SK-N-SH treated with all-trans-retinoic acid at 6 μM for 48 hours (cell line): Measurements from ENCODE around the gene IGFBP3.

Experiments used
- ARNTL ChIP-seq: fragments of 450-650 bp; formaldehyde crosslinking; IDR thresholded peaks from 2 replicates; pipeline ENCODE4 v1.5.0; 2020; ENCODE audit warnings: low read depth, mild to moderate bottlenecking, moderate library complexity, borderline replicate concordance
- GLIS3 ChIP-seq: fragments of 250-450 bp; sonication (Bioruptor Pico); IDR thresholded peaks from 2 replicates; pipeline ENCODE4 v1.5.0; 2020; ENCODE audit warnings: mild to moderate bottlenecking, moderate library complexity
- ISL1 ChIP-seq: fragments of 250-450 bp; sonication (Bioruptor Pico); IDR thresholded peaks from 2 replicates; pipeline ENCODE4 v2.1.2; 2022; ENCODE audit warnings: mild to moderate bottlenecking, moderate library complexity
- POU6F1 ChIP-seq: fragments of 250-450 bp; sonication (Bioruptor Pico); IDR thresholded peaks from 2 replicates; pipeline ENCODE4 v1.8.0; 2021; ENCODE audit warnings: low read depth, mild to moderate bottlenecking, moderate library complexity, borderline replicate concordance
- ZFP3 ChIP-seq: fragments of 250-450 bp; sonication (Bioruptor Pico); IDR thresholded peaks from 2 replicates; pipeline ENCODE4 v1.5.0; 2020; ENCODE audit warnings: mild to moderate bottlenecking, moderate library complexity
- ZNF565 ChIP-seq: fragments of 450-650 bp; formaldehyde crosslinking; conservative IDR thresholded peaks from 2 replicates; pipeline ENCODE4 v1.5.0; 2020; ENCODE audit warnings: low read depth, mild to moderate bottlenecking, moderate library complexity
- ZNF70 ChIP-seq: fragments of 450-650 bp; formaldehyde crosslinking; IDR thresholded peaks from 2 replicates; pipeline ENCODE4 v1.5.0; 2020; ENCODE audit warnings: mild to moderate bottlenecking, moderate library complexity
- ZNF8 ChIP-seq: fragments of 450-650 bp; formaldehyde crosslinking; IDR thresholded peaks from 2 replicates; pipeline ENCODE4 v1.5.0; 2020; ENCODE audit warnings: mild to moderate bottlenecking, moderate library complexity

- TF ChIP-seq POU6F1 (CRISPR knock-in tag) = no peak
- no peak for TF ChIP-seq ISL1 (CRISPR knock-in tag)
- TF ChIP-seq ZFP3 (CRISPR knock-in tag) = no peak
- no peak for TF ChIP-seq ZNF70 (CRISPR knock-in tag)
- no peak for TF ChIP-seq GLIS3
- TF ChIP-seq ARNTL (CRISPR knock-in tag) = no peak
- TF ChIP-seq ZNF8 (CRISPR knock-in tag) = no peak
- no peak for TF ChIP-seq ZNF565
Observed at GRCh38 chr7:45937862-45938261, 16.8 kb upstream of the IGFBP3 start.
